GM12878 (cell line): ENCODE measurements around the gene AMMECR1. TPM values are rescaled to one million over a fixed set of nuclear protein-coding genes. Genes with fewer than 3 reads are reported as not detected.

ENCODE experiments used
- ATAC-seq: fragments of 200-7000 bp; cut with Tn5 transposase; 3 replicates; pipeline ENCODE4 v1.9.1; 2020; ENCODE audit warnings: mild to moderate bottlenecking, moderate library complexity
- BruUV-seq: library from RNA; stranded (reverse); fragments of 400-500 nt; replicated peaks from 2 replicates; lab custom pipeline; 2021; lab: Mats Ljungman, UMichigan
- CTCF ChIA-PET: fragments of 300-600 bp; sonication (Branson Sonifier 250); formaldehyde crosslinking; extraction: SDS; loops from one replicate; lab custom pipeline; 2021; ENCODE audit warnings: inconsistent platforms; lab: Yijun Ruan, JAX
- POLR2A ChIA-PET: fragments of 350-600 bp; formaldehyde crosslinking; extraction: SDS; loops from one replicate; lab custom pipeline; 2021; ENCODE audit warnings: inconsistent platforms; lab: Charles Lee
- RAD21 ChIA-PET: fragments of 300-600 bp; sonication (Branson Sonifier 250); formaldehyde crosslinking; loops from one replicate; lab custom pipeline; 2023; ENCODE audit warnings: antibody characterized with exemption; ENCODE audit not compliant: unreplicated experiment; lab: Charles Lee
- SMC1A ChIA-PET: fragments of 300-600 bp; sonication (Branson Sonifier 250); formaldehyde crosslinking; loops from one replicate; lab custom pipeline; 2023; ENCODE audit not compliant: unreplicated experiment, uncharacterized antibody; lab: Charles Lee
- DNase-seq: peaks from one replicate; pipeline ENCODE4 v3.0.0-alpha.2; 2011; ENCODE audit warnings: low read depth, low spot score
- FAIRE-seq: peaks from 3 replicates; lab custom pipeline; 2011; peaks lifted over from hg19 to GRCh38; lab: Jason Lieb, UNC
- H2AFZ ChIP-seq: 2 replicates; pipeline ENCODE4 v1.6.0; 2011; ENCODE audit warnings: low read depth, low read length, control low read depth; ENCODE audit not compliant: control insufficient read depth
- H3K27ac ChIP-seq: 2 replicates; pipeline ENCODE4 v1.5.1; 2011; ENCODE audit warnings: control low read depth; ENCODE audit not compliant: control insufficient read depth, insufficient read depth
- H3K27me3 ChIP-seq, 2 experiments: replicated peaks in 1 of 2; 2 replicates each; pipeline versions ENCODE4 v1.6.0 to v1.6.1; 2011; ENCODE audit warnings: low read length in 1 of 2; ENCODE audit not compliant: control insufficient read depth in 2 of 2, insufficient read depth in 2 of 2
- H3K36me3 ChIP-seq, 2 experiments: 2 replicates each; pipeline ENCODE4 v1.5.1; 2011; ENCODE audit warnings: low read length in 1 of 2; ENCODE audit not compliant: control insufficient read depth in 2 of 2, insufficient read depth in 2 of 2
- H3K4me1 ChIP-seq: 2 replicates; pipeline ENCODE4 v1.6.1; 2011; ENCODE audit warnings: mild to moderate bottlenecking, low read length, moderate library complexity, mixed read lengths; ENCODE audit not compliant: control insufficient read depth, insufficient read depth
- H3K4me2 ChIP-seq: 2 replicates; pipeline ENCODE4 v1.6.0; 2011; ENCODE audit warnings: control low read depth; ENCODE audit not compliant: control insufficient read depth, insufficient read depth
- H3K4me3 ChIP-seq: fragments of 200-600 bp; sonication (generic); 2 replicates; pipeline ENCODE4 v1.5.1; 2016
- H3K79me2 ChIP-seq: 2 replicates; pipeline ENCODE4 v1.6.0; 2011; ENCODE audit warnings: low read length; ENCODE audit not compliant: control insufficient read depth, insufficient read depth
- H3K9ac ChIP-seq: 2 replicates; pipeline ENCODE4 v1.8.0; 2011; ENCODE audit warnings: low read length, control low read depth, mixed read lengths; ENCODE audit not compliant: control insufficient read depth, insufficient read depth
- H3K9me3 ChIP-seq: replicated peaks from 3 replicates; pipeline ENCODE4 v1.5.1; 2011; ENCODE audit warnings: mild to moderate bottlenecking, low read length; ENCODE audit not compliant: control insufficient read depth, insufficient read depth
- H4K20me1 ChIP-seq: 2 replicates; pipeline ENCODE4 v1.6.0; 2011; ENCODE audit not compliant: control insufficient read depth, insufficient read depth
- ASH2L ChIP-seq: fragments of 300-600, 200-600 bp; sonication (generic); IDR thresholded peaks from 2 replicates; pipeline ENCODE4 v1.6.1; 2017; ENCODE audit warnings: low read depth, mild to moderate bottlenecking, borderline replicate concordance
- BACH1 ChIP-seq: fragments of 450-650 bp; IDR thresholded peaks from 2 replicates; pipeline ENCODE4 v1.6.1; 2017; ENCODE audit warnings: mild to moderate bottlenecking, borderline replicate concordance
- BMI1 ChIP-seq: fragments of 450-650 bp; IDR thresholded peaks from 2 replicates; pipeline ENCODE4 v1.6.1; 2016; ENCODE audit warnings: mild to moderate bottlenecking, moderate library complexity, borderline replicate concordance
- BRCA1 ChIP-seq: IDR thresholded peaks from 2 replicates; pipeline ENCODE4 v1.6.1; 2011; ENCODE audit warnings: low read depth, low read length, improper control_type of control experiment
- E2F4 ChIP-seq: IDR thresholded peaks from 2 replicates; pipeline ENCODE4 v1.6.1; 2012; ENCODE audit warnings: low read depth, low read length, improper control_type of control experiment
- EP300 ChIP-seq, 2 experiments: fragments of 150-350 bp in 1 of 2; IDR thresholded peaks; 2 replicates each; pipeline ENCODE4 v1.6.1; 2011 to 2012; ENCODE audit warnings: low read depth in 2 of 2, low read length in 2 of 2, borderline replicate concordance in 1 of 2, improper control_type of control experiment in 1 of 2, inconsistent platforms in 1 of 2; ENCODE audit not compliant: control insufficient read depth in 1 of 2
- JUND ChIP-seq: IDR thresholded peaks from 2 replicates; pipeline ENCODE4 v1.6.1; 2012; ENCODE audit warnings: low read depth, mild to moderate bottlenecking, low read length, improper control_type of control experiment, moderate library complexity
- MXI1 ChIP-seq: fragments of 150-350 bp; IDR thresholded peaks from 2 replicates; pipeline ENCODE4 v1.6.1; 2011; ENCODE audit warnings: low read depth, mild to moderate bottlenecking, inconsistent platforms, low read length, improper control_type of control experiment
- NFYB ChIP-seq: IDR thresholded peaks from 2 replicates; pipeline ENCODE4 v1.6.1; 2011; ENCODE audit warnings: low read depth, mild to moderate bottlenecking, low read length, improper control_type of control experiment, moderate library complexity; ENCODE audit not compliant: insufficient read depth
- RUNX3 ChIP-seq: IDR thresholded peaks from 2 replicates; pipeline ENCODE4 v1.6.1; 2012; ENCODE audit warnings: low read length, inconsistent platforms
- SKIL ChIP-seq: fragments of 450-650 bp; IDR thresholded peaks from 2 replicates; pipeline ENCODE4 v1.6.1; 2017; ENCODE audit warnings: mild to moderate bottlenecking, low read depth, inconsistent platforms; ENCODE audit not compliant: poor library complexity, severe bottlenecking
- SP1 ChIP-seq: IDR thresholded peaks from one replicate; pipeline ENCODE4 v1.6.1; 2011; ENCODE audit warnings: low read depth, low read length
- SRF ChIP-seq, 2 experiments: IDR thresholded peaks; 2 replicates each; pipeline ENCODE4 v1.6.1; 2011; ENCODE audit warnings: low read depth in 2 of 2, low read length in 2 of 2, mild to moderate bottlenecking in 1 of 2, moderate library complexity in 1 of 2
- TCF7 ChIP-seq: IDR thresholded peaks from 2 replicates; pipeline ENCODE4 v1.6.1; 2014; ENCODE audit warnings: antibody characterized with exemption, borderline replicate concordance
- YY1 ChIP-seq: IDR thresholded peaks from 2 replicates; pipeline ENCODE4 v1.6.1; 2011; ENCODE audit warnings: low read depth, mild to moderate bottlenecking, low read length
- ZNF384 ChIP-seq: IDR thresholded peaks from 2 replicates; pipeline ENCODE4 v1.6.1; 2012; ENCODE audit warnings: low read depth, mild to moderate bottlenecking, low read length, improper control_type of control experiment, borderline replicate concordance
- WGBS: methylation state at CpG from one replicate; pipeline ENCODE4 v1.1.6; 2016; ENCODE audit warnings: low lambda C conversion rate; ENCODE audit not compliant: insufficient replicate concordance, insufficient coverage; ENCODE audit errors: missing lambda C conversion rate; 5-methylcytosine and 5-hydroxymethylcytosine counted together
- in situ Hi-C: fragments of 300-500 bp; cut with MboI; formaldehyde crosslinking; loops from 9 replicates; pipeline ENCODE4 v1.14.3; 2018; ENCODE audit warnings: mixed read lengths
- intact Hi-C: fragments of 100-400 bp; cut with micrococcal nuclease; formaldehyde crosslinking; loops from one replicate; pipeline ENCODE4 v1.14.2; 2022; ENCODE audit not compliant: unreplicated experiment
- polyA plus RNA-seq, 11 experiments: library from polyadenylated mRNA; depleted of rRNA in 4 of 11; unstranded in 6 of 11; stranded (reverse) in 5 of 11; fragments of >200 nt; fragmentation: Nextera tagmentation in 4 of 11; fragmentation: Illumina TruSeq in 1 of 11; extraction: Ambion mirVana in 4 of 11; extraction: Trizol in 1 of 11; gene quantifications; 1 replicate in 1 of 11; 2 replicates in 10 of 11; pipeline versions ENCODE4 v1.2.1 to v1.2.3, GENCODE V29; 2011 to 2016; ENCODE audit warnings: inconsistent platforms in 2 of 11, missing spikeins in 2 of 11, low read depth in 1 of 11
- total RNA-seq, 4 experiments: library from RNA; depleted of rRNA in 3 of 4; stranded (reverse); fragments of >200 nt in 3 of 4; fragmentation: Illumina TruSeq in 1 of 4; extraction: Trizol in 1 of 4; gene quantifications; 2 replicates each; pipeline versions ENCODE4 v1.2.1 to v1.2.3, GENCODE V29; 2013 to 2021

The AMMECR1 gene
- total and polyA plus RNA-seq, 10 of the 15 experiments (the other 5 are each of a cell fraction or from before 2014, with no cell fraction given): 4.9 to 25.6 (median 10.7) TPM

GRCh38 chrX:110280954-110281353 lies 36.9 kb downstream of the AMMECR1 start:
- no peak for TF ChIP-seq ZNF384
- no peak for TF ChIP-seq BRCA1
- no peak for TF ChIP-seq MXI1
- no peak for TF ChIP-seq BACH1
- CTCF ChIA-PET: interaction anchor here (0.8 to 1.2 kb wide), 2 partner anchors 38 to 112 kb away, joined by 3 read pairs; no protein-coding TSS in a partner anchor
- H3K79me2 ChIP-seq: peaks cover 12% of the 10 kb centered on the region
- no peak overlapping the region for H3K4me3 ChIP-seq
- in situ Hi-C loops (no loop called here), intact Hi-C loops (no loop called here)
- no peak overlapping the region for H3K4me2 ChIP-seq
- H3K4me1 ChIP-seq: peaks cover 6% of the 10 kb centered on the region
- ATAC-seq (no peak), FAIRE-seq (no peak), DNase-seq (no peak)
- SMC1A ChIA-PET: no interaction called here
- no peak overlapping the region for H3K9ac ChIP-seq
- H3K27ac ChIP-seq: no peak overlapping the region
- H3K9me3 ChIP-seq: no peaks in the 10 kb centered on the region; the same call in 2 of the 3 replicates
- H4K20me1 ChIP-seq: no peaks in the 10 kb centered on the region
- POLR2A ChIA-PET: no interaction called here
- H2AFZ ChIP-seq: no peak overlapping the region
- BruUV-seq: no TSS peak
- H3K27me3 ChIP-seq: no peaks in the 10 kb centered on the region
- RAD21 ChIA-PET: no interaction called here
- no peaks in the 10 kb centered on the region for H3K36me3 ChIP-seq

GRCh38 chrX:110277609-110278008 lies 40.3 kb downstream of the AMMECR1 start:
- no TSS peak for BruUV-seq
- WGBS: 90% methylated on average over 1 of the region's 1 CpG
- SMC1A ChIA-PET: interaction anchor here (1.0 to 1.9 kb wide), 3 partner anchors 34 to 52 kb away, joined by 3 to 10 read pairs (median 4); no protein-coding TSS in a partner anchor
- TF ChIP-seq EP300 (IDR thresholded peaks at IDR 0.05; ENCODE audit: borderline replicate concordance in 1 of 2, control insufficient read depth in 1 of 2, low read depth in 2 of 2, low read length in 2 of 2) (no peak), E2F4 (no peak), SKIL (no peak), RUNX3 (no peak), SRF (IDR thresholded peaks at IDR 0.05; ENCODE audit: low read depth in 2 of 2, low read length in 2 of 2) (no peak), TCF7 (no peak), NFYB (no peak), BMI1 (no peak), SP1 (no peak), JUND (no peak), ZNF384 (no peak), YY1 (no peak), ASH2L (no peak)

More at GRCh38 chrX:110277609-110278008, 40.3 kb downstream of the AMMECR1 start:
- H2AFZ ChIP-seq: no peak overlapping the region
- H3K36me3 ChIP-seq: no peaks in the 10 kb centered on the region
- peaks cover 6% of the 10 kb centered on the region for H3K4me1 ChIP-seq
- no peak overlapping the region for H3K27ac ChIP-seq
- ChIA-PET CTCF (no interaction called here), POLR2A (interaction anchor here (1.3 kb wide), 1 partner anchor 33 kb away, joined by 6 read pairs; no protein-coding TSS in a partner anchor), RAD21 (interaction anchor here (1.2 to 2.1 kb wide), 3 partner anchors 34 to 110 kb away, joined by 3 to 8 read pairs (median 8); partner anchors contain the start of gene AMMECR1)
- intact Hi-C loops: no loop called here
- H3K9me3 ChIP-seq: no peaks in the 10 kb centered on the region
- in situ Hi-C loops: no loop called here
- FAIRE-seq (no peak), ATAC-seq (no peak; the same call in 2 of the 3 replicates), DNase-seq (no peak)
- no peaks in the 10 kb centered on the region for H3K27me3 ChIP-seq
- no peaks in the 10 kb centered on the region for H4K20me1 ChIP-seq
- H3K4me2 ChIP-seq: no peak overlapping the region
- H3K79me2 ChIP-seq: peaks cover 12% of the 10 kb centered on the region
- no peak overlapping the region for H3K4me3 ChIP-seq
- no peak overlapping the region for H3K9ac ChIP-seq
